Chondrocyte (in vitro differentiated cells): Measurements from ENCODE around the gene CPNE8. TPM values are rescaled to one million over a fixed set of nuclear protein-coding genes. Genes with fewer than 3 reads are reported as not detected.

Source experiments
- DNase-seq: peaks from one replicate; pipeline ENCODE4 v3.0.0; 2021; ENCODE audit warnings: mixed read lengths, low spot score
- H3K27ac Mint-ChIP-seq: one replicate; pipeline ENCODE4 v1.8.0; 2021; ENCODE audit warnings: mild to moderate bottlenecking, moderate library complexity, mixed read lengths; ENCODE audit not compliant: unreplicated experiment
- H3K27me3 Mint-ChIP-seq: 2 replicates; pipeline ENCODE4 v1.8.0; 2021; ENCODE audit warnings: low read depth, mixed read lengths
- H3K36me3 Mint-ChIP-seq: 2 replicates; pipeline ENCODE4 v1.8.0; 2021; ENCODE audit warnings: low read depth, mixed read lengths
- H3K4me1 Mint-ChIP-seq: 2 replicates; pipeline ENCODE4 v1.8.0; 2021; ENCODE audit warnings: low read depth, mild to moderate bottlenecking, mixed read lengths
- H3K4me3 Mint-ChIP-seq: one replicate; pipeline ENCODE4 v1.8.0; 2021; ENCODE audit warnings: mild to moderate bottlenecking, moderate library complexity, mixed read lengths; ENCODE audit not compliant: unreplicated experiment
- H3K9me3 Mint-ChIP-seq: 2 replicates; pipeline ENCODE4 v1.8.0; 2021; ENCODE audit warnings: low read depth, mixed read lengths
- total RNA-seq: library from RNA; stranded (reverse); gene quantifications from 3 replicates; pipeline ENCODE4 v1.2.1, GENCODE V29; 2021
- TF ChIP-seq, protein P1 (sequence below): fragments of 200-600 bp; sonication (generic); IDR thresholded peaks from 2 replicates; pipeline ENCODE4 v1.5.0; 2021; ENCODE audit warnings: antibody characterized with exemption, mild to moderate bottlenecking, moderate library complexity

Gene CPNE8
- total RNA-seq, 1 donor from 2014 or later, result 10.6 TPM

DNA sequence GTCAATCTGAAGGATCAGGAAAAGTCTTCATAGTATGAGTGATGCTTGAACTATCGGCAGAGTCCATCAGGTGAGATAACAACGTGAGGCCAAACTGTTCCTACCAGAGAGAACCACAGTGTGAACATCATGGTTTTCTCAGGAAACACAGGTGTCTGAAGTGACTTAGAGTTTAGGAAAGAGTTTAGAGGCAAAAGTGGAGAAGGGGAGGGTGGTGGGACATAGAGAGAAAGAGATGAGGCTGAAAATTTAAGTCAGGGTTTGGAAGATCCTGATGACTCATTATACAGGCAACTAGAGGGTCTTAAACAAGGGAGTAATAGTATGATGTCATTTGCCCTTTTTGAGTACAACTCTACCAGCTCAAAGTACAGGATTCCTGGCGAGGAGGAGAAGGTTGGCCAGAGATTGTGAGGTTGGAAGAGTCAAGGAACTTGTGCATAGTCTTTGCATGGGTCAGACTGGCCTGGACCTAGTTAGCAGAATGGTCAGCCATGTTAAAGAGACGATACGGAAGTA lies 16.0 kb downstream of the CPNE8 start:
- DNase-seq, result no peak
- TF ChIP-seq, protein P1, sequence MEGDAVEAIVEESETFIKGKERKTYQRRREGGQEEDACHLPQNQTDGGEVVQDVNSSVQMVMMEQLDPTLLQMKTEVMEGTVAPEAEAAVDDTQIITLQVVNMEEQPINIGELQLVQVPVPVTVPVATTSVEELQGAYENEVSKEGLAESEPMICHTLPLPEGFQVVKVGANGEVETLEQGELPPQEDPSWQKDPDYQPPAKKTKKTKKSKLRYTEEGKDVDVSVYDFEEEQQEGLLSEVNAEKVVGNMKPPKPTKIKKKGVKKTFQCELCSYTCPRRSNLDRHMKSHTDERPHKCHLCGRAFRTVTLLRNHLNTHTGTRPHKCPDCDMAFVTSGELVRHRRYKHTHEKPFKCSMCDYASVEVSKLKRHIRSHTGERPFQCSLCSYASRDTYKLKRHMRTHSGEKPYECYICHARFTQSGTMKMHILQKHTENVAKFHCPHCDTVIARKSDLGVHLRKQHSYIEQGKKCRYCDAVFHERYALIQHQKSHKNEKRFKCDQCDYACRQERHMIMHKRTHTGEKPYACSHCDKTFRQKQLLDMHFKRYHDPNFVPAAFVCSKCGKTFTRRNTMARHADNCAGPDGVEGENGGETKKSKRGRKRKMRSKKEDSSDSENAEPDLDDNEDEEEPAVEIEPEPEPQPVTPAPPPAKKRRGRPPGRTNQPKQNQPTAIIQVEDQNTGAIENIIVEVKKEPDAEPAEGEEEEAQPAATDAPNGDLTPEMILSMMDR, result no peak
- Mint-ChIP-seq H3K27ac (no peak overlapping the region), H3K36me3 (no peaks in the 10 kb centered on the region), H3K4me3 (no peak overlapping the region), H3K27me3 (no peaks in the 10 kb centered on the region), H3K4me1 (peaks cover 10% of the 10 kb centered on the region), H3K9me3 (peaks cover 2% of the 10 kb centered on the region)

DNA sequence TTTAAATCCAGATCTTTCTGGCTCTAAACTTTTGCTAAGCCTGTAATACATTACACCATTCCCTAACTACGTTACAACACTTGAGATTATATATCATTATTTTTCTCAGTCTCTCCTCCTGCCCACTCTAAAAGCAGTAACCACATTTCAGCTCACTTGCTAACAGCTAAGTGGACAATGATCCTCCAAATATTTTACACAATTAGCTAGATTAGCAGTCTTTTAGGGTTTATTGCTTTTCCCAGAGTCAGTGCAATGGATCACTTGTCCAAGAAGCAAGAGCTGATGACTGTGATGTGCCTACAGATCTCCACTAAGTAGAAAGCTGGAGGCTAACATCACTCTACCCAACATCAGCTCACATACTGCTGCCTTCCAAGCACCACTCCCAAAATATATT lies 17.6 kb downstream of the CPNE8 start:
- H3K27ac Mint-ChIP-seq, result no peak overlapping the region
- no peak overlapping the region for H3K4me3 Mint-ChIP-seq
- H3K27me3 Mint-ChIP-seq, result no peaks in the 10 kb centered on the region
- H3K4me1 Mint-ChIP-seq, result peaks cover 17% of the 10 kb centered on the region
- H3K9me3 Mint-ChIP-seq, result peaks cover 3% of the 10 kb centered on the region
- peaks cover under 1% of the 10 kb centered on the region for H3K36me3 Mint-ChIP-seq
- TF ChIP-seq, protein P1, result no peak
- no peak for DNase-seq

DNA sequence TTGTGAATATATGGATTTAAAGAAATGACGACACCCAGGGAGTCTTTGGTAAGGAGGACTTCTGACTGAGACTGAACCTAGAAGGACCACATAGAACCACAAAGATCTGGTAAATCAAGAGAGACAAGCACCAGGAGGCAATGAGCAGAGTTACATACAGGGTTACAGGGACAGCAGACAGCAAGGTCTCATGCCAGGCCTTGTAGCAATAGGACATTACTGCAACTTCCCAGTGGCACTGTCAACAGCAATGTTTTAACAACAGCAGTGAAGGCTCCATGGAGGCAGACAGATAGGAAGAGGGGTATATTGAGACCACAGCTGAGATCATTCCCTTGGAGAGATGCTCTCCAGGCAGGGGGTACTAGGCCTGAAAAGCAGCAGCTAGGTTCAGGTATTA lies 18.5 kb downstream of the CPNE8 start:
- TF ChIP-seq, protein P1, result no peak
- Mint-ChIP-seq H3K27me3 (no peaks in the 10 kb centered on the region), H3K36me3 (peaks cover 2% of the 10 kb centered on the region), H3K4me3 (no peak overlapping the region), H3K27ac (no peak overlapping the region), H3K4me1 (peaks cover 14% of the 10 kb centered on the region), H3K9me3 (peaks cover 5% of the 10 kb centered on the region)
- no peak for DNase-seq

DNA sequence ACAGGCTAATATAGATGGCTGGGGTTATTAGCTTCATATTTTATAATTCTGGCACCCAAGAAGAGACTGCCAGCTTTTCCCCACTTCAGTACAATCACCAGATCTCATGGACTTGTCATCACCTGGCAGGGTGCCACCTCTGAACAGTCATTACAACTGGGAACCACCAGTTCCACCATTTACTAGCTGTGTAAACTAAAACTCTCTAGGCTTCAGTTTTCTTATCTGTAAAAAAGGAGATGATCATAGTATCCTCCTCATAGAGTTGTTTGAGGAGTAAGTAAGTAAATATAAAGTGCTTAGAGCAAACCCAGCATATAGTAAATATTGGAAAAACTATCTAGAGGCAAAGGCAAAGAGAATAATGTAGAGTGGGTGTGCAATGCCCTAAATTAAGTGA lies 19.3 kb downstream of the CPNE8 start:
- Mint-ChIP-seq H3K4me1 (peaks cover 11% of the 10 kb centered on the region), H3K36me3 (peaks cover 2% of the 10 kb centered on the region), H3K4me3 (no peak overlapping the region), H3K9me3 (peaks cover 5% of the 10 kb centered on the region), H3K27ac (no peak overlapping the region), H3K27me3 (no peaks in the 10 kb centered on the region)
- DNase-seq, result no peak
- TF ChIP-seq, protein P1, result no peak

DNA sequence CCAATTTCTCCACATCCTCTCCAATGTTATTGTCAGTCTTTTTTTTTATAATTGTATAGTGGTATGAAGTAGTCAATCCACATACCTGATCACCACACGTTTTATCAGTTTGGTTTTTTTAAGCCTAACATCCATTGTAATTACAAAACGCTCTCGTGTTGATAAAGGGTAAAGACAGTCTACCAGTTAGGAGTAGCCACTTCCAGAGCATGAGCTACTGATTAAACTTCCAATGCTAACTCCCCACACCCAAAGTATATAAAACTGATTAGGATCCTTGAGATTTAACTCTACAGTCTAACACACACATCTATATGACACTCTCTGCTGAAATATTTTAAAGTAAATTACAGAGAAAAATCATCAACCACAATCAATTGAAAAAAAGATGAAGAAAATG lies 20.7 kb downstream of the CPNE8 start:
- TF ChIP-seq, protein P1, result no peak
- Mint-ChIP-seq H3K9me3 (peaks cover 5% of the 10 kb centered on the region), H3K36me3 (peaks cover 2% of the 10 kb centered on the region), H3K4me3 (no peak overlapping the region), H3K27ac (no peak overlapping the region), H3K4me1 (peaks cover 11% of the 10 kb centered on the region), H3K27me3 (no peaks in the 10 kb centered on the region)
- DNase-seq, result no peak
